IPS-18c (cell line): ENCODE results near the gene GAB2.

Source experiments
- H3K4me3 ChIP-seq: 2 replicates; pipeline ENCODE4 v1.7.0; 2013; ENCODE audit warnings: low read depth, mild to moderate bottlenecking, low read length, moderate library complexity; ENCODE audit not compliant: insufficient read depth
- H3K9me3 ChIP-seq: one replicate; pipeline ENCODE4 v1.6.1; 2013; ENCODE audit warnings: mild to moderate bottlenecking, low read length, moderate library complexity; ENCODE audit not compliant: control insufficient read depth, insufficient read depth

Gene GAB2

GRCh38 chr11:78323363-78323762 is 94.3 kb downstream of the GAB2 start:
- H3K4me3 ChIP-seq, result no peak overlapping the region
- no peaks in the 10 kb centered on the region for H3K9me3 ChIP-seq

- Histone ChIP-seq H3K4me3 (no peak overlapping the region), H3K9me3 (no peaks in the 10 kb centered on the region)
These were observed 98.1 kb downstream of the GAB2 start for GRCh38 chr11:78319453-78319955.

GRCh38 chr11:78318321-78319114 is 99.1 kb downstream of the GAB2 start:
- Histone ChIP-seq H3K9me3 (no peaks in the 10 kb centered on the region), H3K4me3 (no peak overlapping the region)

- no peaks in the 10 kb centered on the region for H3K9me3 ChIP-seq
- no peak overlapping the region for H3K4me3 ChIP-seq
These were observed 101.9 kb downstream of the GAB2 start for GRCh38 chr11:78315724-78316123.

- no peaks in the 10 kb centered on the region for H3K9me3 ChIP-seq
- no peak overlapping the region for H3K4me3 ChIP-seq
These were observed 102.9 kb downstream of the GAB2 start for GRCh38 chr11:78314762-78315161.

- Histone ChIP-seq H3K4me3 (no peak overlapping the region), H3K9me3 (no peaks in the 10 kb centered on the region)
These were observed 103.7 kb downstream of the GAB2 start for GRCh38 chr11:78313898-78314297.

- Histone ChIP-seq H3K4me3 (no peak overlapping the region), H3K9me3 (no peaks in the 10 kb centered on the region)
These were observed 104.3 kb downstream of the GAB2 start for GRCh38 chr11:78313181-78313795.

GRCh38 chr11:78312712-78313111 is 104.9 kb downstream of the GAB2 start:
- Histone ChIP-seq H3K4me3 (no peak overlapping the region), H3K9me3 (no peaks in the 10 kb centered on the region)

- no peak overlapping the region for H3K4me3 ChIP-seq
These were observed 105.8 kb downstream of the GAB2 start for GRCh38 chr11:78311702-78312371.

GRCh38 chr11:78310500-78310909 is 107.1 kb downstream of the GAB2 start:
- Histone ChIP-seq H3K4me3 (no peak overlapping the region), H3K9me3 (no peaks in the 10 kb centered on the region)

More at GRCh38 chr11:78311702-78312371, 105.8 kb downstream of the GAB2 start:
- no peaks in the 10 kb centered on the region for H3K9me3 ChIP-seq

- Histone ChIP-seq H3K4me3 (no peak overlapping the region), H3K9me3 (no peaks in the 10 kb centered on the region)
These were observed 113.4 kb downstream of the GAB2 start for GRCh38 chr11:78304201-78304600.

GRCh38 chr11:78300108-78300839 is 117.3 kb downstream of the GAB2 start:
- H3K9me3 ChIP-seq, result no peaks in the 10 kb centered on the region

GRCh38 chr11:78299000-78299710 is 118.5 kb downstream of the GAB2 start:
- no peak overlapping the region for H3K4me3 ChIP-seq
- no peaks in the 10 kb centered on the region for H3K9me3 ChIP-seq

More at GRCh38 chr11:78300108-78300839, 117.3 kb downstream of the GAB2 start:
- no peak overlapping the region for H3K4me3 ChIP-seq

- Histone ChIP-seq H3K9me3 (no peaks in the 10 kb centered on the region), H3K4me3 (no peak overlapping the region)
These were observed 119.3 kb downstream of the GAB2 start for GRCh38 chr11:78298291-78298771.

GRCh38 chr11:78295991-78296930 is 121.4 kb downstream of the GAB2 start:
- H3K4me3 ChIP-seq, result no peak overlapping the region
- no peaks in the 10 kb centered on the region for H3K9me3 ChIP-seq

GRCh38 chr11:78295347-78295746 is 122.3 kb downstream of the GAB2 start:
- no peak overlapping the region for H3K4me3 ChIP-seq
- no peaks in the 10 kb centered on the region for H3K9me3 ChIP-seq
